Measurements from ENCODE around the gene MMP12.

MMP12 gene

DNA sequence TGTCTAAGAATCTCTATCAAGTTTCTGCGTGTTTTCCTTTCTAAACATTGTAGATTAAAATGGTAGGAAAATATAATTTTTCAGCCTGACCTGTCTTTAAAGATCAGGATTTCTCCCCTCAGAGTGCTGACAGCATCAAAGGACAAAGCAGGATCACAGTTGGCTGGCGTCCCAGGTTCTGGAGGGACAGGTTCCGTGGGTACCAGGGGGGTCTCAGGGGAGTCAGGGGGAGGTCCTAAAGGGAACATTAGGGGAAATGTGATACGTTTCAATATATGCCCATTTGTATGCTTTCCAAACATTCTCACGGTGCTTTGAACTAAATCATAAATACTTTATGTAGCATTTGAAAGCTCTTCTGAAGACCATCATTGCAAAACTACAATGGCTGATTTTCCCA, 34.8 kb downstream of the MMP12 start:
- DNase-seq (ENCODE audit: low read depth in 2 of 2), result no peak
- no peak overlapping the region for H3K4me3 ChIP-seq (replicated peaks in 1 of 2; ENCODE audit: low read depth in 2 of 2, low read length in 2 of 2)
- TF ChIP-seq, protein P1, sequence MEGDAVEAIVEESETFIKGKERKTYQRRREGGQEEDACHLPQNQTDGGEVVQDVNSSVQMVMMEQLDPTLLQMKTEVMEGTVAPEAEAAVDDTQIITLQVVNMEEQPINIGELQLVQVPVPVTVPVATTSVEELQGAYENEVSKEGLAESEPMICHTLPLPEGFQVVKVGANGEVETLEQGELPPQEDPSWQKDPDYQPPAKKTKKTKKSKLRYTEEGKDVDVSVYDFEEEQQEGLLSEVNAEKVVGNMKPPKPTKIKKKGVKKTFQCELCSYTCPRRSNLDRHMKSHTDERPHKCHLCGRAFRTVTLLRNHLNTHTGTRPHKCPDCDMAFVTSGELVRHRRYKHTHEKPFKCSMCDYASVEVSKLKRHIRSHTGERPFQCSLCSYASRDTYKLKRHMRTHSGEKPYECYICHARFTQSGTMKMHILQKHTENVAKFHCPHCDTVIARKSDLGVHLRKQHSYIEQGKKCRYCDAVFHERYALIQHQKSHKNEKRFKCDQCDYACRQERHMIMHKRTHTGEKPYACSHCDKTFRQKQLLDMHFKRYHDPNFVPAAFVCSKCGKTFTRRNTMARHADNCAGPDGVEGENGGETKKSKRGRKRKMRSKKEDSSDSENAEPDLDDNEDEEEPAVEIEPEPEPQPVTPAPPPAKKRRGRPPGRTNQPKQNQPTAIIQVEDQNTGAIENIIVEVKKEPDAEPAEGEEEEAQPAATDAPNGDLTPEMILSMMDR (IDR thresholded peaks at IDR 0.05; ENCODE audit: low read depth, low read length), result no peak

DNA sequence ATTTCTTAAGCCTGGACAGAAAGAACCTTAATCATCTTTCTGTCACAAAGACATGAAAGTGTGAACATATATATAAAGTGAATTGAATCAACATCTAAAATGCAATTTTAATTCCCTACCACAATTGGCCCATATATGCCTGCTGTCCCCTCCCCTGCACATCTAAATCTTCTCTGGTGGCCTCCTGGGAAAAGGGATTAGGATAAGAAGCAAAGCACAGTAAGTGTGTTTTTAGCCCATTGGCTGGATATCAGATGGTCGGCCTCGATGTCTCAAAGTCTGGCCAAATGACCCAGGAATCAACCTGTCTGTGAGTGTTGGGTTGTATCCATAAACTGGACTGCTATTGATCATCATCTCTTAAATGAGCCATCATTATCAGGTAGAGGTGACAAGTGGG, 37.1 kb downstream of the MMP12 start:
- TF ChIP-seq, protein P1 (IDR thresholded peaks at IDR 0.05; ENCODE audit: low read depth, low read length), result no peak
- H3K4me3 ChIP-seq (replicated peaks in 1 of 2; ENCODE audit: low read depth in 2 of 2, low read length in 2 of 2), result no peak overlapping the region
- no peak for DNase-seq (ENCODE audit: low read depth in 2 of 2)

DNA sequence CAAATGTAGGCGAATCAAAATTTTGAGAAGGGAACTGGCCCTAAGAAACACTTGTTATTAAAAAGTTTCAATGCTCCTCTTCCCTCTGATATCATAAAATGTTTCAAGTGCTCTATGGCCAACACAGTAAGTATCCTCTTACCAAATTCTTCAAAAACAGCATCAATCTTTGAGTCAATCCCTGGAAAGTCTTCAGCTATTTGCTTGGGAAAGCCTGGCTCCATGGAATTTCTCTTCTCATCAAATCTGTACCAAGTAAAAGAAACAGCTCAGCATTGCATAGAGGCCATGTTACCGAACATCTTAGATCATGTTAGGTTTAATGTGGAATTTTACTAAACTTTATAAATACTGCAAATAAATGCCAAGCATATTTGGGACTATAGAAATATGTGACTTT, 37.6 kb downstream of the MMP12 start:
- DNase-seq (ENCODE audit: low read depth in 2 of 2), result no peak
- H3K4me3 ChIP-seq (replicated peaks in 1 of 2; ENCODE audit: low read depth in 2 of 2, low read length in 2 of 2), result no peak overlapping the region
- TF ChIP-seq, protein P1 (IDR thresholded peaks at IDR 0.05; ENCODE audit: low read depth, low read length), result no peak

DNA sequence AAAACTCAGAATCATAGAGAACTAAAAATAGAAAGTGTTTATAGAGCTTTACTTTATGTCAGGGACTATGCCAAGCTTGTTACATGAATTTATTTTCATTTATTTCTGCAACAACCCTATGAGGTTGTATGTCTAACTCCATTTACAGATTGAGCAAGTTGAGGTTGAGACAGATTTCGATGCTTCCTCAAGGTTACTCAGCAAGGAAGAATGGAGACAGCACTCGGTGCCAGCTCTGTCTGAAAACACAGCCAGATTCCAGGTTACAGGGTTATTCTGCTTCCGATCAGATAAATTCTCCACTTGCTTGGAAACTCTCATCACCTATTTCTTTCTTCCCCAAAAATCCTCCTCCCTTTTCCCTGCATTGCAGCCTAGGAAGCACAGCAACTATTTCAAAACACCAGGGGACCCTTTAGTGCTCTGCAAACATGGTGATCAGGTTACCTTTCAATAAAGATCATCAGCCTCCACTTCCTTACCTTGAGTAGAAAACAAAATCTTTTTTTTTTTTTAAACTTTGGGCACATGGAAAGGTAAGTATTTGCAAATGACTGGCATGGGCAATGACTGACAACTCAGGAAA, 38.4 kb downstream of the MMP12 start:
- no peak overlapping the region for H3K4me3 ChIP-seq (replicated peaks in 1 of 2; ENCODE audit: low read depth in 2 of 2, low read length in 2 of 2)
- TF ChIP-seq, protein P1 (IDR thresholded peaks at IDR 0.05; ENCODE audit: low read depth, low read length), result no peak
- DNase-seq (ENCODE audit: low read depth in 2 of 2), result peak; percentile 3 to 81

DNA sequence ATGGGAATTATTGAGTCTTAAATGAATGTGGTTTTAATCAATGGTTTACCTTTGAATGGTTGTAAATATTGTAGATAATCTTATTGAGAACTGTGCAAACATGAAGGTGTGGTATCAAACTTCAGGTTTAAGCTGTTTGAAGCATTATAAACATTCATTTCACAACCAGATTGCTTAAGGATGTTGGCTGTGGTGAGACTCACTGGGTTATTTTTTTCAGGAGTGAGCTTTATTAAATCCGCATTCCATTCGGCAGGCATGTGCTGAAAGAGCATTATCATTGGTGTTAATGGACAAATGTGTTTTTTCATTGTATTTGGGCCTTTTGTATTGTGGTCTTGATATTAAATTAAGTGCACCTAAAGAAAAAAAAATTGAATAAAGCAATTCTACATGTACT, 41.1 kb downstream of the MMP12 start:
- DNase-seq (ENCODE audit: low read depth in 2 of 2), result no peak
- TF ChIP-seq, protein P1 (IDR thresholded peaks at IDR 0.05; ENCODE audit: low read depth, low read length), result no peak
- H3K4me3 ChIP-seq (replicated peaks in 1 of 2; ENCODE audit: low read depth in 2 of 2, low read length in 2 of 2), result no peak overlapping the region

DNA sequence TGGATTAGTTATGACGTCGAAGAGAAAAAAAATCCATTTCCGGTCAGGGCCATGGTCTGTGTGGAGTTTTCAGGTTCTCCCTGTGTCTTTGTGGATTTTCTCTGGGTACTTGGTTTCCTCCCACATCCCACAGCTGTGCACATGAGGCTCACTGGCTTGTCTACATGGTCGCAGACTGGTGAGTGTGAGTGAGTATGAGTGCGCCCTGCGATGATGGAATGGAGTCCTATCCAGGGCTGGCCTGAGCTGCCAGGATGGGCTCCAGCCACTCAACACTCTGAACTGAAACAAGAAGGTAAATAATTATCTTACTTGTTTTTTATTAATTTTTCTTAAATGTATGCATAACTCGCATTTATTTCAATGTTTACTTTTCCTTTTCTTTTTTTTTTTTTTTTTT, 42.2 kb downstream of the MMP12 start:
- TF ChIP-seq, protein P1 (IDR thresholded peaks at IDR 0.05; ENCODE audit: low read depth, low read length), result no peak
- H3K4me3 ChIP-seq (replicated peaks in 1 of 2; ENCODE audit: low read depth in 2 of 2, low read length in 2 of 2), result no peak overlapping the region
- DNase-seq (ENCODE audit: low read depth in 2 of 2), result no peak
